ENCODE results near the gene ABCA6.
"Not testable (repeated sequence)": the region's sequence is repeated elsewhere in the genome, so short reads cannot be mapped to it uniquely, and the experiment has no call there.

Gene ABCA6

GRCh38 chr17:69130627-69131296, 10.9 kb downstream of the ABCA6 start:
- no peak for DNase-seq

- no peak for DNase-seq
These were observed 18.1 kb downstream of the ABCA6 start for GRCh38 chr17:69123626-69124025.

GRCh38 chr17:69122065-69122464, 19.6 kb downstream of the ABCA6 start:
- no peak for DNase-seq

- no peak for DNase-seq
These were observed 23.6 kb downstream of the ABCA6 start for GRCh38 chr17:69117855-69118784.

- DNase-seq = no peak
These were observed 29.9 kb downstream of the ABCA6 start for GRCh38 chr17:69111794-69112193.

- no peak for DNase-seq
These were observed 35.6 kb downstream of the ABCA6 start for GRCh38 chr17:69105907-69106730.

GRCh38 chr17:69103557-69104233, 38.0 kb downstream of the ABCA6 start:
- DNase-seq = no peak

GRCh38 chr17:69098625-69099024, 43.1 kb downstream of the ABCA6 start:
- DNase-seq = no peak

GRCh38 chr17:69096541-69096940, 45.2 kb downstream of the ABCA6 start:
- no peak for DNase-seq

GRCh38 chr17:69093995-69094394, 47.7 kb downstream of the ABCA6 start:
- DNase-seq = no peak

- no peak for DNase-seq
These were observed 48.4 kb downstream of the ABCA6 start for GRCh38 chr17:69093279-69093789.

- no peak for DNase-seq
These were observed 51.3 kb downstream of the ABCA6 start for GRCh38 chr17:69090365-69090764.

GRCh38 chr17:69088643-69089200, 53.0 kb downstream of the ABCA6 start:
- DNase-seq = no peak

GRCh38 chr17:69086641-69087040, 55.1 kb downstream of the ABCA6 start:
- no peak for DNase-seq

- DNase-seq = no peak
These were observed 56.8 kb downstream of the ABCA6 start for GRCh38 chr17:69084911-69085310.

- DNase-seq = no peak
These were observed 59.0 kb downstream of the ABCA6 start for GRCh38 chr17:69082696-69083095.

GRCh38 chr17:69078864-69079263, 62.8 kb downstream of the ABCA6 start:
- DNase-seq = no peak

GRCh38 chr17:69075823-69076222, 65.9 kb downstream of the ABCA6 start:
- DNase-seq = no peak

GRCh38 chr17:69073392-69073791, 68.3 kb downstream of the ABCA6 start:
- DNase-seq = not testable (repeated sequence)

GRCh38 chr17:69072803-69073256, 68.9 kb downstream of the ABCA6 start:
- DNase-seq = not testable (repeated sequence)

- not testable (repeated sequence) for DNase-seq
These were observed 70.5 kb downstream of the ABCA6 start for GRCh38 chr17:69071233-69071586.
